Gastroesophageal sphincter (tissue), 4 donors: ENCODE measurements around the gene SLC9B2. TPM values are rescaled to one million over a fixed set of nuclear protein-coding genes. Genes with fewer than 3 reads are reported as not detected.
A peak's percentile ranks its signal among the peaks of the same experiment; 100 is the strongest.

Source experiments
- ATAC-seq: fragments of 150-250 bp; one replicate; pipeline ENCODE4 v1.9.1; 2016; ENCODE audit warnings: mild to moderate bottlenecking, moderate library complexity
- H3K27ac ChIP-seq, 4 donors: fragments of 200-600 bp; sonication (generic) in 3 of 4; 1 replicate in 3 of 4; 2 replicates in 1 of 4; pipeline ENCODE4 v1.5.1; 2016 to 2019
- H3K27me3 ChIP-seq: fragments of 200-600 bp; sonication (generic); one replicate; pipeline ENCODE4 v1.5.1; 2019
- H3K36me3 ChIP-seq, 2 donors: fragments of 200-600 bp; sonication (generic); one replicate each; pipeline ENCODE4 v1.5.1; 2019; ENCODE audit warnings: control low read depth in 1 of 2
- H3K4me1 ChIP-seq, 3 donors: fragments of 200-600 bp; sonication (generic); 1 replicate in 2 of 3; 2 replicates in 1 of 3; pipeline ENCODE4 v1.5.1; 2016 to 2019; ENCODE audit warnings: control low read depth in 2 of 3
- H3K4me3 ChIP-seq, 2 donors: fragments of 200-600 bp; sonication (generic); one replicate each; pipeline ENCODE4 v1.5.1; 2019; ENCODE audit warnings: mild to moderate bottlenecking in 1 of 2, moderate library complexity in 1 of 2
- H3K9me3 ChIP-seq, 3 donors: fragments of 200-600 bp; sonication (generic); one replicate each; pipeline ENCODE4 v1.5.1; 2017 to 2019; ENCODE audit warnings: control low read depth in 2 of 3
- CTCF ChIP-seq, 4 experiments: fragments of 200-600 bp in 2 of 4; fragments of 450-650 bp in 2 of 4; sonication (generic) in 1 of 4; IDR thresholded peaks; one replicate each; pipeline ENCODE4 v1.5.1; 2017 to 2019; ENCODE audit warnings: antibody characterized with exemption in 4 of 4, mild to moderate bottlenecking in 2 of 4, moderate library complexity in 2 of 4
- EP300 ChIP-seq: sonication (generic); formaldehyde crosslinking; IDR thresholded peaks from one replicate; pipeline ENCODE4 v1.6.1; 2017; ENCODE audit warnings: antibody characterized with exemption, mild to moderate bottlenecking
- POLR2A ChIP-seq, 2 donors: fragments of 450-650 bp; IDR thresholded peaks; one replicate each; pipeline ENCODE4 v1.6.1; 2017; ENCODE audit warnings: antibody characterized with exemption in 2 of 2, mild to moderate bottlenecking in 2 of 2, moderate library complexity in 1 of 2
- POLR2AphosphoS5 ChIP-seq: sonication (generic); formaldehyde crosslinking; IDR thresholded peaks from one replicate; pipeline ENCODE4 v1.6.1; 2017; ENCODE audit warnings: antibody characterized with exemption
- WGBS, 2 donors: methylation state at CpG; one replicate each; pipeline ENCODE4 v1.1.5; 2018; ENCODE audit warnings: low coverage in 1 of 2; 5-methylcytosine and 5-hydroxymethylcytosine counted together
- total RNA-seq, 4 donors: library from RNA; depleted of rRNA; stranded (reverse); fragments of >200 nt; gene quantifications; one replicate each; pipeline ENCODE4 v1.1.0, GENCODE V29; 2016

SLC9B2 gene
- total RNA-seq, 4 donors from 2014 or later, result 14.3 to 24.9 (median 20.2) TPM

GRCh38 chr4:103085555-103086196 lies 9.1 kb upstream of the SLC9B2 start:
- ATAC-seq, result no peak
- Histone ChIP-seq H3K4me1 (no peaks in the 10 kb centered on the region), H3K27me3 (no peaks in the 10 kb centered on the region), H3K9me3 (no peaks in the 10 kb centered on the region), H3K36me3 (peaks cover 3 to 92% of the 10 kb centered on the region in 2 donors), H3K4me3 (no peak overlapping the region), H3K27ac (no peak overlapping the region)
- 88 to 92% methylated on average over 2 of the region's 2 CpGs for WGBS, 2 donors
- no peak for TF ChIP-seq EP300
- TF ChIP-seq POLR2A (IDR thresholded peaks at IDR 0.05), result no peak
- no peak for TF ChIP-seq CTCF (IDR thresholded peaks at IDR 0.05)

GRCh38 chr4:103079621-103080020 lies 3.1 kb upstream of the SLC9B2 start:
- H3K36me3 ChIP-seq, result peaks cover 0 to 46% of the 10 kb centered on the region in 2 donors

GRCh38 chr4:103075894-103076746 lies 441 bp downstream of the SLC9B2 start:
- no peaks in the 10 kb centered on the region for H3K9me3 ChIP-seq
- WGBS, 2 donors, result 0 to 1% methylated on average over 5 to 10 of the region's 82 CpGs
- H3K27ac ChIP-seq, result peak overlapping the region; percentile 66 to 90 (median 87)
- H3K4me3 ChIP-seq, result peak overlapping the region; percentile 53 to 61
- peaks cover 0 to 18% of the 10 kb centered on the region in 2 donors for H3K36me3 ChIP-seq
- ATAC-seq, result peak; percentile 89
- H3K4me1 ChIP-seq, result peaks cover 3 to 35% (median 5%) of the 10 kb centered on the region in 3 donors
- TF ChIP-seq POLR2A (IDR thresholded peaks at IDR 0.05) (peak; percentile 33 to 41), CTCF (IDR thresholded peaks at IDR 0.05) (peak in 1 of 4 experiments; percentile 10), EP300 (no peak), POLR2AphosphoS5 (peak; percentile 69)
- H3K27me3 ChIP-seq, result no peaks in the 10 kb centered on the region

More at GRCh38 chr4:103079621-103080020, 3.1 kb upstream of the SLC9B2 start:
- Histone ChIP-seq H3K4me3 (no peak overlapping the region), H3K9me3 (no peaks in the 10 kb centered on the region), H3K4me1 (peaks cover 3 to 25% (median 5%) of the 10 kb centered on the region in 3 donors), H3K27me3 (no peaks in the 10 kb centered on the region), H3K27ac (no peak overlapping the region)
- TF ChIP-seq EP300 (no peak), POLR2AphosphoS5 (no peak), POLR2A (IDR thresholded peaks at IDR 0.05) (no peak), CTCF (IDR thresholded peaks at IDR 0.05) (no peak)
- no peak for ATAC-seq
- 90 to 100% methylated on average over 1 of the region's 1 CpG for WGBS, 2 donors

- WGBS, 2 donors, result 5 to 21% methylated on average over 4 of the region's 4 CpGs
- no peak for TF ChIP-seq POLR2AphosphoS5
- TF ChIP-seq CTCF (IDR thresholded peaks at IDR 0.05), result no peak
- no peak for TF ChIP-seq EP300
- no peak for TF ChIP-seq POLR2A (IDR thresholded peaks at IDR 0.05)
- Histone ChIP-seq H3K27ac (peak overlapping the region in 3 of 4 donors; percentile 86 to 90 (median 88)), H3K27me3 (no peaks in the 10 kb centered on the region), H3K9me3 (no peaks in the 10 kb centered on the region), H3K36me3 (peaks cover 0 to 12% of the 10 kb centered on the region in 2 donors), H3K4me3 (peak overlapping the region; percentile 53 to 61), H3K4me1 (peaks cover 3 to 35% (median 5%) of the 10 kb centered on the region in 3 donors)
- ATAC-seq, result no peak
These were observed 1.1 kb downstream of the SLC9B2 start for GRCh38 chr4:103075435-103075893.
